GM12878 (cell line): ENCODE measurements around the gene LRRK1. TPM values are rescaled to one million over a fixed set of nuclear protein-coding genes. Genes with fewer than 3 reads are reported as not detected.

Source experiments
- ATAC-seq: fragments of 200-7000 bp; cut with Tn5 transposase; 3 replicates; pipeline ENCODE4 v1.9.1; 2020; ENCODE audit warnings: mild to moderate bottlenecking, moderate library complexity
- BruUV-seq: library from RNA; stranded (reverse); fragments of 400-500 nt; replicated peaks from 2 replicates; lab custom pipeline; 2021; lab: Mats Ljungman, UMichigan
- CTCF ChIA-PET: fragments of 300-600 bp; sonication (Branson Sonifier 250); formaldehyde crosslinking; extraction: SDS; loops from one replicate; lab custom pipeline; 2021; ENCODE audit warnings: inconsistent platforms; lab: Yijun Ruan, JAX
- POLR2A ChIA-PET: fragments of 350-600 bp; formaldehyde crosslinking; extraction: SDS; loops from one replicate; lab custom pipeline; 2021; ENCODE audit warnings: inconsistent platforms; lab: Charles Lee
- RAD21 ChIA-PET: fragments of 300-600 bp; sonication (Branson Sonifier 250); formaldehyde crosslinking; loops from one replicate; lab custom pipeline; 2023; ENCODE audit warnings: antibody characterized with exemption; ENCODE audit not compliant: unreplicated experiment; lab: Charles Lee
- SMC1A ChIA-PET: fragments of 300-600 bp; sonication (Branson Sonifier 250); formaldehyde crosslinking; loops from one replicate; lab custom pipeline; 2023; ENCODE audit not compliant: unreplicated experiment, uncharacterized antibody; lab: Charles Lee
- DNase-seq: peaks from one replicate; pipeline ENCODE4 v3.0.0-alpha.2; 2011; ENCODE audit warnings: low read depth, low spot score
- FAIRE-seq: peaks from 3 replicates; lab custom pipeline; 2011; peaks lifted over from hg19 to GRCh38; lab: Jason Lieb, UNC
- H2AFZ ChIP-seq: 2 replicates; pipeline ENCODE4 v1.6.0; 2011; ENCODE audit warnings: low read depth, low read length, control low read depth; ENCODE audit not compliant: control insufficient read depth
- H3K27ac ChIP-seq: 2 replicates; pipeline ENCODE4 v1.5.1; 2011; ENCODE audit warnings: control low read depth; ENCODE audit not compliant: control insufficient read depth, insufficient read depth
- H3K27me3 ChIP-seq, 2 experiments: replicated peaks in 1 of 2; 2 replicates each; pipeline versions ENCODE4 v1.6.0 to v1.6.1; 2011; ENCODE audit warnings: low read length in 1 of 2; ENCODE audit not compliant: control insufficient read depth in 2 of 2, insufficient read depth in 2 of 2
- H3K36me3 ChIP-seq, 2 experiments: 2 replicates each; pipeline ENCODE4 v1.5.1; 2011; ENCODE audit warnings: low read length in 1 of 2; ENCODE audit not compliant: control insufficient read depth in 2 of 2, insufficient read depth in 2 of 2
- H3K4me1 ChIP-seq: 2 replicates; pipeline ENCODE4 v1.6.1; 2011; ENCODE audit warnings: mild to moderate bottlenecking, low read length, moderate library complexity, mixed read lengths; ENCODE audit not compliant: control insufficient read depth, insufficient read depth
- H3K4me2 ChIP-seq: 2 replicates; pipeline ENCODE4 v1.6.0; 2011; ENCODE audit warnings: control low read depth; ENCODE audit not compliant: control insufficient read depth, insufficient read depth
- H3K4me3 ChIP-seq: fragments of 200-600 bp; sonication (generic); 2 replicates; pipeline ENCODE4 v1.5.1; 2016
- H3K79me2 ChIP-seq: 2 replicates; pipeline ENCODE4 v1.6.0; 2011; ENCODE audit warnings: low read length; ENCODE audit not compliant: control insufficient read depth, insufficient read depth
- H3K9ac ChIP-seq: 2 replicates; pipeline ENCODE4 v1.8.0; 2011; ENCODE audit warnings: low read length, control low read depth, mixed read lengths; ENCODE audit not compliant: control insufficient read depth, insufficient read depth
- H3K9me3 ChIP-seq: replicated peaks from 3 replicates; pipeline ENCODE4 v1.5.1; 2011; ENCODE audit warnings: mild to moderate bottlenecking, low read length; ENCODE audit not compliant: control insufficient read depth, insufficient read depth
- H4K20me1 ChIP-seq: 2 replicates; pipeline ENCODE4 v1.6.0; 2011; ENCODE audit not compliant: control insufficient read depth, insufficient read depth
- EED ChIP-seq: sonication (generic); IDR thresholded peaks from 2 replicates; pipeline ENCODE4 v1.6.1; 2016; ENCODE audit warnings: antibody characterized with exemption, low read depth
- ELK1 ChIP-seq: IDR thresholded peaks from 2 replicates; pipeline ENCODE4 v1.6.1; 2012; ENCODE audit warnings: low read depth, low read length, improper control_type of control experiment
- ETV6 ChIP-seq, 2 experiments: fragments of 450-650 bp in 1 of 2; IDR thresholded peaks in 1 of 2; conservative IDR thresholded peaks in 1 of 2; 2 replicates each; pipeline ENCODE4 v1.6.1; 2014; ENCODE audit warnings: antibody characterized with exemption in 1 of 2, borderline replicate concordance in 1 of 2, low read depth in 1 of 2, mild to moderate bottlenecking in 1 of 2, moderate library complexity in 1 of 2
- EZH2 ChIP-seq: IDR thresholded peaks from 2 replicates; pipeline ENCODE4 v1.6.1; 2012; ENCODE audit warnings: low read depth, mild to moderate bottlenecking, control low read depth, inconsistent platforms, low read length, borderline replicate concordance; ENCODE audit not compliant: control insufficient read depth
- FOS ChIP-seq: IDR thresholded peaks from 3 replicates; pipeline ENCODE4 v1.6.1; 2011; ENCODE audit warnings: borderline replicate concordance; ENCODE audit not compliant: insufficient read length; ENCODE audit errors: extremely low read depth
- IKZF1 ChIP-seq: fragments of 450-650 bp; conservative IDR thresholded peaks from 2 replicates; pipeline ENCODE4 v1.6.1; 2017; ENCODE audit warnings: antibody characterized with exemption, mild to moderate bottlenecking
- IRF3 ChIP-seq: fragments of 450-650 bp; IDR thresholded peaks from 2 replicates; pipeline ENCODE4 v1.6.1; 2014; ENCODE audit warnings: mild to moderate bottlenecking
- JUNB ChIP-seq: IDR thresholded peaks from 2 replicates; pipeline ENCODE4 v1.6.1; 2016; ENCODE audit warnings: antibody characterized with exemption, mild to moderate bottlenecking
- LARP7 ChIP-seq: fragments of 450-650 bp; IDR thresholded peaks from 2 replicates; pipeline ENCODE4 v1.6.1; 2017; ENCODE audit warnings: mild to moderate bottlenecking
- TARDBP ChIP-seq: IDR thresholded peaks from 2 replicates; pipeline ENCODE4 v1.6.1; 2016; ENCODE audit warnings: borderline replicate concordance
- WGBS: methylation state at CpG from one replicate; pipeline ENCODE4 v1.1.6; 2016; ENCODE audit warnings: low lambda C conversion rate; ENCODE audit not compliant: insufficient replicate concordance, insufficient coverage; ENCODE audit errors: missing lambda C conversion rate; 5-methylcytosine and 5-hydroxymethylcytosine counted together
- in situ Hi-C: fragments of 300-500 bp; cut with MboI; formaldehyde crosslinking; loops from 9 replicates; pipeline ENCODE4 v1.14.3; 2018; ENCODE audit warnings: mixed read lengths
- intact Hi-C: fragments of 100-400 bp; cut with micrococcal nuclease; formaldehyde crosslinking; loops from one replicate; pipeline ENCODE4 v1.14.2; 2022; ENCODE audit not compliant: unreplicated experiment
- polyA plus RNA-seq, 11 experiments: library from polyadenylated mRNA; depleted of rRNA in 4 of 11; unstranded in 6 of 11; stranded (reverse) in 5 of 11; fragments of >200 nt; fragmentation: Nextera tagmentation in 4 of 11; fragmentation: Illumina TruSeq in 1 of 11; extraction: Ambion mirVana in 4 of 11; extraction: Trizol in 1 of 11; gene quantifications; 1 replicate in 1 of 11; 2 replicates in 10 of 11; pipeline versions ENCODE4 v1.2.1 to v1.2.3, GENCODE V29; 2011 to 2016; ENCODE audit warnings: inconsistent platforms in 2 of 11, missing spikeins in 2 of 11, low read depth in 1 of 11
- total RNA-seq, 4 experiments: library from RNA; depleted of rRNA in 3 of 4; stranded (reverse); fragments of >200 nt in 3 of 4; fragmentation: Illumina TruSeq in 1 of 4; extraction: Trizol in 1 of 4; gene quantifications; 2 replicates each; pipeline versions ENCODE4 v1.2.1 to v1.2.3, GENCODE V29; 2013 to 2021

The LRRK1 gene
- total and polyA plus RNA-seq, 10 of the 15 experiments (the other 5 are each of a cell fraction or from before 2014, with no cell fraction given), result 2.2 to 58.3 (median 17.9) TPM

GRCh38 chr15:100890850-100891249, 28.3 kb upstream of the LRRK1 start:
- peaks cover 13 to 15% of the 10 kb centered on the region in 2 experiments for H3K27me3 ChIP-seq
- no peaks in the 10 kb centered on the region for H4K20me1 ChIP-seq
- no peak for ATAC-seq
- BruUV-seq, result no TSS peak
- no peak overlapping the region for H3K4me2 ChIP-seq
- H3K9me3 ChIP-seq, result no peaks in the 10 kb centered on the region
- CTCF ChIA-PET, result no interaction called here
- POLR2A ChIA-PET, result no interaction called here
- no peaks in the 10 kb centered on the region for H3K36me3 ChIP-seq
- in situ Hi-C loops, result no loop called here
- no peak for FAIRE-seq
- DNase-seq, result no peak
- no peaks in the 10 kb centered on the region for H3K79me2 ChIP-seq
- SMC1A ChIA-PET, result no interaction called here
- H2AFZ ChIP-seq, result no peak overlapping the region
- RAD21 ChIA-PET, result no interaction called here
- H3K27ac ChIP-seq, result no peak overlapping the region
- 34% methylated on average over 6 of the region's 6 CpGs for WGBS
- no peak for TF ChIP-seq LARP7
- no peak for TF ChIP-seq IRF3
- TF ChIP-seq FOS, result no peak
- TF ChIP-seq EED, result no peak
- TF ChIP-seq ELK1, result no peak
- no peak for TF ChIP-seq EZH2
- TF ChIP-seq IKZF1, result no peak
- TF ChIP-seq TARDBP, result no peak
- TF ChIP-seq JUNB, result no peak
- no peak for TF ChIP-seq ETV6 (conservative IDR thresholded peaks at IDR 0.05 in 1 of 2, IDR thresholded peaks at IDR 0.05 in 1 of 2; ENCODE audit: borderline replicate concordance in 1 of 2, low read depth in 1 of 2)
- TF ChIP-seq, all 136 proteins: peak for 0
- Histone ChIP-seq H3K4me3 (no peak overlapping the region), H3K4me1 (no peaks in the 10 kb centered on the region), H3K9ac (no peak overlapping the region)
- intact Hi-C loops, result no loop called here
